ENCODE data around the gene NR2F1.

DNA sequence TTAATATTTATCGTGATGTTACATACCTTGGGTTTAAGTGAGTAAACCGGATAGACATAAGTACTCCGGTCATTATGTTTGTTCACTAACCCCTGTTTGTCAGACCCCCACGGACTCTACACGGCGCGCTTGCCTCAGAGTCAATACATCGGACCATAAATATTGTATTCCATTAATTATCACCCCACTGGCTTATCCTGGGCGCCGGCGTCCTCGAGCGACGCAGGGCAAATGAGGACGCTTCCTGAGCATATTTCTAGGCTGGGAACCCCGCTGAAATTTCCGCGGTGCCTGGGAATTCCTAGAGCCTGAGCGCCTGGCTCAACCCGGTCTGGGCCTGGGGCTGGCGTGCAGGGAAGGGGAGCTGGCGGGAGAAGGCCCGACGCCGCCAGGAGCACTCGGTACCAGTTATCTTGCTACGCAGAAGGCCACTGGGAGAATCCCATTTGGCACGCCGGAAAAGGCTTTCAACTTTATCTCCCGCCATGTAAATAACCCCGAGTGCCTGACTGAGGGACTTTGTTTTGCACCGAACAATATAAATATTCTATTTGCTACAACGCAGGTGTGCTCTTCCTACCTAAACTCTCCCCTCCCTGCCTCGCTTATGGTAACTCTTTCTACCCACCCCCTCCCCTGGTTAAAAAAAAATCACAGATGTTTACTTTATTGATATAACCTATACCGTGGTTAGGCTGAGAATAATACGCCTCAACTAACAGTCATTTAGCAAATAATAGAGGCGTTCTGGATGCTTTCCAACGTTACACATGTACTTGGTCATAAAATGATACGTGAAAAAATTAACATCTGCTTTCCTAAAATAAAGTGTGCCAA is 19.4 kb downstream of the NR2F1 start:
- no peak for TF ChIP-seq POLR2A (IDR thresholded peaks at IDR 0.05; ENCODE audit: low read depth, low read length)
- TF ChIP-seq POLR2AphosphoS5 (IDR thresholded peaks at IDR 0.05; ENCODE audit: low read depth, low read length), result no peak
- no peak for TF ChIP-seq TAF1 (IDR thresholded peaks at IDR 0.05; ENCODE audit: borderline replicate concordance, low read depth, low read length)

All from GM12892 (cell line).